Measurements from ENCODE around the gene TSC22D1.

Gene TSC22D1

DNA sequence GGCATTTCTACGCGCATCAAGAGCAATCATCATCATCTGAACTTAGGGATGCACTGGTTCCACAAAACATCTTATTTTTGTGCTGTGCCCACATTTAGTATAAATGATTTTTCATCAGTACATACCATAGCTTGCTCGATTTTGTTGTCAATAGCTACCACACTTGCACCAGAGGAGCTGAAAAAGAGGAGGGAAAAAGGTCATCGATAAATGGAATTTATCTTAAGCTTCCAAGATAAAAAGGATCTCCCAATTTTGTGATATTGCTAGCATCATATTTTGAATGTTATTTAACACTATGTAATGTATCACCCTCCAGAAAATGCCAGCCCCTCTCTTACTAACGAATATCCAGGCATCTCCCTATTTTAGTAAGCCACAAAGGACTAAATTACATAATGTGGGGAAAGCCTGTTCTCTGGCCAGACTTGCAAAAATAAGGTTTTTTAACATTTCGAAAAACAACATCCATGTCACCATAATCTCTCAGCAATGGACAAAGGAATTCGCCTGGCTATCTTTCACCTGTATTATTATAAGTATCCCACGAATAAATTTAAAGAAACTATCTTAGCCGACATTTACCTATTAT, 140.1 kb downstream of the TSC22D1 start:
- Histone ChIP-seq H3K4me1 (ENCODE audit: insufficient read depth, low read length) (peaks cover 32% of the 10 kb centered on the region), H2AFZ (ENCODE audit: low read depth, low read length) (no peak overlapping the region), H3K36me3 (ENCODE audit: insufficient read depth, low read length) (peaks cover 23% of the 10 kb centered on the region), H3K27me3 (ENCODE audit: insufficient read depth, low read length) (no peaks in the 10 kb centered on the region), H3K4me3 (ENCODE audit: low read length) (peak overlapping the region; percentile 100), H3K9me3 (ENCODE audit: low read length) (no peaks in the 10 kb centered on the region)

DNA sequence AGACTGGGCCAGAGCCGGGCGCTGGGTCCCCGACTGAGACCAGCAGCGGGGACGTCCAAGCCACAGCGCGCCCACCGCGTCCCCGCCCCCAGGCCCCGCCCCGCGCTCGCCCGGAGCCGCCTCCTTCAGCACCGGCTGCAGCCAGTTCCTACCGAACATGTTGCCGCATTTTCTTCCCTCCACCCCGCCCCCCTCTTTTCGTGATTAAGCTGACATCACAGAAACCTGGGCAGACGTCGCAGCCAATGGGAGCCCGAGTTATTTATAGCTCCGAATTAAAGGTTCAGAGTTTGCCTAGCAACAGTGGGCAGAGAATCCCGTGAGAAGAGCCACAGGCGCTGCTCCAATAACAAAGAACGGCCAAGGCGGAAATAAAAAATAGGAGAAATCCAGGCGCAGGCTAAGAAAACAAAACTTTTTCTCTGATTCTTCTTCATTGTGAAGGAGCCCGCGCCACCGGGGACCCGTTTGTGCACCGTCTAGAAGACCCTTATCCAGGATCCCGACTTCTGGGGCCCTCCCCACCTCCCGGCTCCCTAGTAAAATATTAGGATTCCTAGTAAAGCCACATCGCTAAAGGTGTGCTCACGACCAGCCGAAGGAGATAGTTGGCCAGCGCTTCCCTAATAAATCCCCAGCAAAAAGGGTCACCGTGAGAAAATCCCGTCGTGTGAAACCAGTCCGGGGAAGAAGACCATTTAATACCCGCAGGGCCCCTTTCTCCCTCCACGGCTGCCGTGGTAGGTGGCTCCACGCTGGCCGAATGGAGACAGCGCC, 140.8 kb downstream of the TSC22D1 start:
- Histone ChIP-seq H2AFZ (ENCODE audit: low read depth, low read length) (no peak overlapping the region), H3K36me3 (ENCODE audit: insufficient read depth, low read length) (peaks cover 23% of the 10 kb centered on the region), H3K9me3 (ENCODE audit: low read length) (no peaks in the 10 kb centered on the region), H3K27me3 (ENCODE audit: insufficient read depth, low read length) (no peaks in the 10 kb centered on the region), H3K4me3 (ENCODE audit: low read length) (peak overlapping the region; percentile 100), H3K4me1 (ENCODE audit: insufficient read depth, low read length) (peaks cover 32% of the 10 kb centered on the region)

DNA sequence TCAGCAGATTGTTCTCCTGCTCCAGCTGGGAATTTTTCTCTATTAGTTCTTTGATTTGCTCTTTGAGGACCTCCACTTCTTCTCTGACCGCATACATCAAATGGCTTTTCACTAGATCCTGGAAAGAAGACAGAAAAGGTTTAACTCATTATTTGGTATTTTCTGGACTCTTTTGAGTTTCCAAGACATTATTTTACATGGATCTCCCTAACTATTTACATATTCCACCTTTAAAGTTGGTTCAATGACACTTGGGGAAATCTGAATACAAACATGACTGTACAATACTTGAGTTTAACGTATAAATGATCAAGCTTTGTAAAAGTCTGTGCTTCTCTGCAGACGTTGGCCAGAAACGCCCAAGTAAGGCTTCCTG, 141.4 kb downstream of the TSC22D1 start:
- peak overlapping the region; percentile 92 for H3K4me3 ChIP-seq (ENCODE audit: low read length)
- no peaks in the 10 kb centered on the region for H3K27me3 ChIP-seq (ENCODE audit: insufficient read depth, low read length)
- H2AFZ ChIP-seq (ENCODE audit: low read depth, low read length), result no peak overlapping the region
- no peaks in the 10 kb centered on the region for H3K9me3 ChIP-seq (ENCODE audit: low read length)
- peaks cover 23% of the 10 kb centered on the region for H3K36me3 ChIP-seq (ENCODE audit: insufficient read depth, low read length)
- peaks cover 32% of the 10 kb centered on the region for H3K4me1 ChIP-seq (ENCODE audit: insufficient read depth, low read length)

DNA sequence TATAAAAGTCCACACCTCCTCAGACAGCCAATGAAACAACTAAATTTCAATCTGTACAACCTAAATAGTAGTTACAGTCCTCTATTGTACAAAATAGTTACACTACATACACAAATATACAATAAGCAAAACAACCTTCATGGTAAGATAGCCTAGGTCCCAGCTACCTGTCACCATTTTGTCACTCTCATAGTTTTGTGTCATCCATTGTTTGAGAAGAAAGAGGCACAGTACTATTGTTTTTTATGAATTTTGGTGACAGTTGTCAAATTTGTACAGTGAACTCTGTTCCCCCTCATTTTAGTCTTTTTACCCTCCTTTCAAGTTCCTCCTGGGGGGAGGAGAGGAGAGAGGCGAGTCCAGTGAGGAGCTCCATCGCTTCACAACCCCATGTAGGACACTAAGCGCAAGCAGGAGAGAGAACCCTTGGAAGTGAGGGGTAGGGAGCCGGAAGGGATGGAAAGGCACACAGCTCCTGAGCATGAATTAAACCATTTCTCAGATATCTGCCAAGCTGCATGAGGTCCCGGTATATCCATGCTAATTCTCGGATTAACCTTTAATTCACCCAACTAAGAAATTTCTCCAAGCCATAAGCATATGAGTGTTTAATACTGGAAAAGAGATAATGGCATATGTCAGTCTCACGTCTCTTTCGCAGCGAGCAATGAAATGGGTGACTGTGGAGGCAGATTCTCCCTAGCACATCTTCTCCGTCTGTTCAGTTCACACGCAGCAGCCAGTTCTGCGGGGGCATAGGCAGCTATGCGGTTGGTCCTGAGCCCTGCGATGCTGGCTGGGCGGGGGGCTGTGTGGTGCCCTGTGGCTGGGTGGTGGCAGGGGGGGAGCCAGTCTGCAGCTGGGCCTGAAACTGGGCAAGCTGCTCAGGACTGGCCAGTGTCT, 142.0 kb downstream of the TSC22D1 start:
- Histone ChIP-seq H3K4me3 (ENCODE audit: low read length) (peak overlapping the region; percentile 92), H3K9me3 (ENCODE audit: low read length) (no peaks in the 10 kb centered on the region), H2AFZ (ENCODE audit: low read depth, low read length) (no peak overlapping the region)

DNA sequence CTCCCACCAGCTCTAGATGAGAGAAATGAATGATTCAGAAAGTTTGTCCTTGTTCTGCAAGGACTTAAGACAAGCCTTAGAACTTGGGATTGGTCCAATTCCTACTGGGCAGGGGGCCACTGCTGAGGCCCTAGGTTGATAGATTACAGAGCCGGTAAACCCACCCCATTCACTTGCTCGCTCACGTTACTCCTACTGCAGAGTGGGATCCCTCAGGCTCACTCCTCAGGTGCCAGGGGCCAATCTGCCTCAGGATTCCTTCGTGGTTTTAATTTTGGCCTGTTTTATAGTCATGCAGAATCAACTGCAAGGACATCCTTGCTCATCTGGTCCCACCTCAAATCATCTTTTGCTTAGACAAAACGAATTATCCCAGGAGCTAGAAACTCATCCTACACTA, 143.5 kb downstream of the TSC22D1 start:
- H3K27me3 ChIP-seq (ENCODE audit: insufficient read depth, low read length), result no peaks in the 10 kb centered on the region
- peak overlapping the region; percentile 92 for H3K4me3 ChIP-seq (ENCODE audit: low read length)
- H2AFZ ChIP-seq (ENCODE audit: low read depth, low read length), result no peak overlapping the region
- peaks cover 27% of the 10 kb centered on the region for H3K4me1 ChIP-seq (ENCODE audit: insufficient read depth, low read length)
- H3K9me3 ChIP-seq (ENCODE audit: low read length), result no peaks in the 10 kb centered on the region
- H3K36me3 ChIP-seq (ENCODE audit: insufficient read depth, low read length), result peaks cover 23% of the 10 kb centered on the region

More for the DNA sequence above, 142.0 kb downstream of the TSC22D1 start:
- peaks cover 32% of the 10 kb centered on the region for H3K4me1 ChIP-seq (ENCODE audit: insufficient read depth, low read length)
- peaks cover 23% of the 10 kb centered on the region for H3K36me3 ChIP-seq (ENCODE audit: insufficient read depth, low read length)
- no peaks in the 10 kb centered on the region for H3K27me3 ChIP-seq (ENCODE audit: insufficient read depth, low read length)

DNA sequence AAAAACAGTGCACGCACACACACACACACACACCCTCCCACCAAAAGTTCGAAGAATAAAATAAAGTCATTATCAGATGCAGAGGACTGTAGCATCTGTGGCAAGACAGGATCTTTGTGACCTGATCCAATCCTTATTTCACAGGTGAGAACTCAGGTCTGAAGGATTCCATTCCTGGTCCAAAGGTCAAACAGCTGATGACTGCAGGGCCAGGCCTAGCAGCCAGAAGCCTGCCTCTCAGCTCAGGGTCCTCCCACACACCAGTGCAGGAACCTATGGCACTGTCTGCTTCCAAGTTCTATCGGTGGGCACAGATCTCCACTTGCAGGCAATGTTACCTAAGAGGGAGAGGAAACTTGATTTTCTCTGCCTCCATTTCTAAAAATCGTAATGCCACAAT, 145.0 kb downstream of the TSC22D1 start:
- H3K4me3 ChIP-seq (ENCODE audit: low read length), result no peak overlapping the region
- H3K27me3 ChIP-seq (ENCODE audit: insufficient read depth, low read length), result no peaks in the 10 kb centered on the region
- peaks cover 23% of the 10 kb centered on the region for H3K4me1 ChIP-seq (ENCODE audit: insufficient read depth, low read length)
- no peaks in the 10 kb centered on the region for H3K9me3 ChIP-seq (ENCODE audit: low read length)
- no peak overlapping the region for H2AFZ ChIP-seq (ENCODE audit: low read depth, low read length)
- H3K36me3 ChIP-seq (ENCODE audit: insufficient read depth, low read length), result peaks cover 23% of the 10 kb centered on the region

DNA sequence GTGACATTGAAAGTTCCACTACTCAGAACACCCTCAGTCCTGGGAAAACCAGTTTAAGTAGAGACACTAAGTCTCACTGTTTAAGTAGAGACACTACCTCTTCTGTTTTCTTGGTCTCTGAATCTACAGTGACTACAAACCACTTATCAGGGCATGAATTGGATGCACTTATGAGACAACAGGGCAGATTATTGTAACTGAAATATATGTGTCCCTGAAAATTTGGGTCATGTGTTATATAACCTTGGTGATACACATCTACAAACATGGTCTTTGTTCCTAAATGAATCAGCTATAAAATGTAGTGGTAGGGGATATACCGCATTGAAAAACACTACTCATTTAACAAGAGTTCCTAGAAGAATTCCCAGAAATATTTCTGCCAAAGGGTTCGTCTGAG, 146.8 kb downstream of the TSC22D1 start:
- no peak overlapping the region for H3K4me3 ChIP-seq (ENCODE audit: low read length)
- peaks cover 17% of the 10 kb centered on the region for H3K4me1 ChIP-seq (ENCODE audit: insufficient read depth, low read length)
- H3K27me3 ChIP-seq (ENCODE audit: insufficient read depth, low read length), result no peaks in the 10 kb centered on the region
- peaks cover 17% of the 10 kb centered on the region for H3K36me3 ChIP-seq (ENCODE audit: insufficient read depth, low read length)
- no peaks in the 10 kb centered on the region for H3K9me3 ChIP-seq (ENCODE audit: low read length)
- no peak overlapping the region for H2AFZ ChIP-seq (ENCODE audit: low read depth, low read length)

DNA sequence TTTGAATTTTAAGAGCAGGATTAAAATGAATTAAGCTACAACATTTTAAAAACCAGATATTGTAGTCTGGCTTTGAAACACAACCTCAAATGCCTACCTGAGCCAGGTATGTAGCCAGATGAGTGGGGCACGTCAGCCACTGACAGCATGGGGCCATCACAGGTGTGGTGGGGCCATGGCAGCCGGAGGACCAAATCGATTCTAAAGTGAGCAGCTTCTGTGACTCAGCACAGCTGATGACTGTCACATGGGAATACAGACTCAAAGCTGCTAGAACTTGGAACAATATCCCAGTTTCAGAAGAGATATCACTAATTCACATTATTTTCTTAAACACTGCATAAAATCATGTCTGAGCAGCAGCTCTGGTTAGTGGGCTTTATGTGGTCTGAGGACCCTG, 149.7 kb downstream of the TSC22D1 start:
- H3K4me1 ChIP-seq (ENCODE audit: insufficient read depth, low read length), result no peaks in the 10 kb centered on the region
- H3K4me3 ChIP-seq (ENCODE audit: low read length), result no peak overlapping the region
- no peaks in the 10 kb centered on the region for H3K36me3 ChIP-seq (ENCODE audit: insufficient read depth, low read length)
- H3K27me3 ChIP-seq (ENCODE audit: insufficient read depth, low read length), result no peaks in the 10 kb centered on the region
- H2AFZ ChIP-seq (ENCODE audit: low read depth, low read length), result no peak overlapping the region
- H3K9me3 ChIP-seq (ENCODE audit: low read length), result no peaks in the 10 kb centered on the region

DNA sequence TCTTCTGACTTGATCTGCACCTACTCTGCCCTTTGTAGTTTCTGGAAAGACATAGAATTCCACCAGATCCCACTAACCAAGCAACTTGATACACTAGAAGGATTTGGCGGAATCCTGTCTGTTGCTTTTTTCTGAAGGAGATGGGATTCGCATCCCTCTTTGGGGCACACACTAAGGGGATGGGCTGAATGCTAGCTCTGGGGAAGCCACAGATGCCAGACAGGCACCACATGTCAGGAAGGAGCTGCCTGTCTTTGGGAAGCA, 150.4 kb downstream of the TSC22D1 start:
- H3K9me3 ChIP-seq (ENCODE audit: low read length), result no peaks in the 10 kb centered on the region
- H3K27me3 ChIP-seq (ENCODE audit: insufficient read depth, low read length), result no peaks in the 10 kb centered on the region
- H2AFZ ChIP-seq (ENCODE audit: low read depth, low read length), result no peak overlapping the region
- H3K4me1 ChIP-seq (ENCODE audit: insufficient read depth, low read length), result no peaks in the 10 kb centered on the region
- H3K36me3 ChIP-seq (ENCODE audit: insufficient read depth, low read length), result no peaks in the 10 kb centered on the region
- H3K4me3 ChIP-seq (ENCODE audit: low read length), result no peak overlapping the region

DNA sequence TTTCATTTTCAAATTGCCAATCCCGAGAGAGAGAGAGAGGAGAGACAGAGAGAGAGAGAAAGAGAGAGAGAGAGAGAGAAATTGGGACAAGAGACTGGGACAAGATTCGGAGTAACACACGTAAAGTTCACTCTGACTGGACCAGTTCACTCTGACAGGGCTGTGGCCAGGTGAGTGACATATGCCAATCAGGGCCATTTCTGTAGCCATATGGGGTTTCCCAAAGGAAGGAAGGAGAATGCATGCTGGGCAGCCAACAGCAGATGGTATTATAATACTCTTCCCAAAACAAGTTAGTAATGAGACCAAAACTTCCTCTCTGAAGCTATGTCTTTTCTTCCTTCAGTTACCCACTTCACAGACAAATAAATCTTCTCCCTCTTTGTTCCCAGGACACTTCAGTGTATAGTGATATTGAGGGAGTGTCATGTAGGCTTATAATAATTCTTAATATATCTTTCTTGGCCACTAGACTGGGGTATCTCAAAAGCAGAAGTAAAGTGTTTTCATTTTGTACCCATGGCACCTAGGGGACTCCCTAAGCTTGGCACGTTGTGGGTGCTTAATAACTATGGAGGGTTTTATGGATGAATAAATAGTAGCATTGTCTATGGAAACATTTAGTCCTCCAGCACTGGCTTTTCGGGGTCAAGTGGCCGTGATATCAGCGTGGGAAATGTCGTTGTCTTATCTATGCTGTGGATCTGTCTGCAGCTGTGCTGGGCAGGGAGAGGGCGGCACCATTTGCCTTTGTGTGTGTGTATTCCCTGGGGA, 150.9 kb downstream of the TSC22D1 start:
- H2AFZ ChIP-seq (ENCODE audit: low read depth, low read length), result no peak overlapping the region
- H3K27me3 ChIP-seq (ENCODE audit: insufficient read depth, low read length), result no peaks in the 10 kb centered on the region
- H3K4me3 ChIP-seq (ENCODE audit: low read length), result no peak overlapping the region
- H3K36me3 ChIP-seq (ENCODE audit: insufficient read depth, low read length), result no peaks in the 10 kb centered on the region
- H3K4me1 ChIP-seq (ENCODE audit: insufficient read depth, low read length), result no peaks in the 10 kb centered on the region
- H3K9me3 ChIP-seq (ENCODE audit: low read length), result no peaks in the 10 kb centered on the region

DNA sequence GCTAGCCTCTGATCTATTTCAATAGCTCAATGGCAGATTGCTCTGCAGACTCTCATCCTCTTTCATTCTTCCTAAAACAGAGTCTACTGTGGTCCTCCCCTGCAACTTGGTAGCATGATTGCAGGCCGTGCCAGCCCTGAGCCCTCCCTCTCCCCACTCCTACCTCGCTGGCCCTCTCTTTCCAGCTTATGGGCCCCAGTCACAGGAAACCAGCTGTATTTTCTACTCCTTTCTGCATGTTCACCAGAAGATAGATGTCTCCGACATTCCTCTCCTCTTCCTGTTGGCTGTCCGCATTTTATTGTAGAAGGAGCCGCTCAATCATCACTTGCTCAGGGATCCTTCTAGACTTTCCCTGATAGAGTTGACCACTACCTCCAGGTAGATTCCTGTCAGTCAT, 152.3 kb downstream of the TSC22D1 start:
- no peaks in the 10 kb centered on the region for H3K36me3 ChIP-seq (ENCODE audit: insufficient read depth, low read length)
- H3K4me3 ChIP-seq (ENCODE audit: low read length), result no peak overlapping the region
- H3K27me3 ChIP-seq (ENCODE audit: insufficient read depth, low read length), result no peaks in the 10 kb centered on the region
- no peaks in the 10 kb centered on the region for H3K9me3 ChIP-seq (ENCODE audit: low read length)
- H3K4me1 ChIP-seq (ENCODE audit: insufficient read depth, low read length), result no peaks in the 10 kb centered on the region
- H2AFZ ChIP-seq (ENCODE audit: low read depth, low read length), result no peak overlapping the region

DNA sequence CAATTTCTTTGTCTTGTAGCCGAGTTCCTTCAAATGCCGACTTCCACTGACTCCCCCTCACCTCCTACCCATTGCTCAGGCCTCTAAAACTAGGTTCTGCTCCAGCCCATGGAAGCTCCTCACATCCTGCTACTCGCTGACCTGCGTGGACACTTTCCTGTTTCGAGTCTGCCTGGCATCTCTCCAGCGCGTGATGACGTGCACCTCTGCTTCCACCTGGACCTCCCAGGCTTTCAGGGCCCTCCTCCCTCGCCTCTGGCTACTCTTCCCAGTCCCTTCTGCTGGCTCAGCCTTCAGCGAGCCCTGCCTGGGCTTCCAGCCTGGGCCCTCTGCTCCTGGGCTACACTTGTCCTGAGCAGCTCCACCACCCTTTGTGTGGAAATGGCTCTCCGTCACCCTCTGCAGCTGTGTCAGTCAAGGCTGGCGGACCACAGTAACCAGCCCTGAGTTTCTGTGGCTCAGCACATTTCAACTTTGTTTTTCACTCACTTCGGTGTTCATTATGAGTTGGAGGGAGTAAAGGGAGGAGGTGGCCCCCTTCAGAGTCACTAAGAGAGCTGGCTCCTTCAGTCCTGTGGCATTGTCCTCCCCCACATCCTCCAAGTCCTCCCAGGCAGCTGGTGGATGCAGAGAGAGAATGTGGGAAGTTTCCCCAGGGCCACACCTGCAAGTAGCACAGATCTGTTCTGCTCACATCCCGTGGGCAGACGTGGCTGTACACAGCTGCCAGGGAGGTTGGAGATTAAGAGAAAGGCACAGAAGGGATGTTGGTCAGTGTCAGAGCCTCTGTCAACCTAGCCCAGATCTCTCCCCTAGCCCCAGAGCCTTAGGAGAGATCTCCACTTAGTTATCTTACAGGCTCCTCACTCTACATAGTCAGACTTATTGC, 153.1 kb downstream of the TSC22D1 start:
- H3K36me3 ChIP-seq (ENCODE audit: insufficient read depth, low read length), result no peaks in the 10 kb centered on the region
- no peaks in the 10 kb centered on the region for H3K9me3 ChIP-seq (ENCODE audit: low read length)
- no peak overlapping the region for H3K4me3 ChIP-seq (ENCODE audit: low read length)
- H3K4me1 ChIP-seq (ENCODE audit: insufficient read depth, low read length), result no peaks in the 10 kb centered on the region
- no peaks in the 10 kb centered on the region for H3K27me3 ChIP-seq (ENCODE audit: insufficient read depth, low read length)
- H2AFZ ChIP-seq (ENCODE audit: low read depth, low read length), result no peak overlapping the region
